ENCODE measurements around the gene WDR81. TPM values are rescaled to one million over a fixed set of nuclear protein-coding genes. Genes with fewer than 3 reads are reported as not detected.

WDR81 gene
- total RNA-seq, 2 donors from 2014 or later = 13.4 to 17.9 TPM

- Histone ChIP-seq H3K4me1 (ENCODE audit: control insufficient read depth, insufficient read depth, low read length) (no peaks in the 10 kb centered on the region), H3K9ac (ENCODE audit: extremely low read depth, low read length, poor library complexity, severe bottlenecking) (no peak overlapping the region), H3K27ac (ENCODE audit: low read depth, low read length) (no peak overlapping the region), H3K4me3 (ENCODE audit: low read length) (no peak overlapping the region), H3K9me3 (ENCODE audit: control insufficient read depth, low read length) (no peaks in the 10 kb centered on the region), H3K36me3 (ENCODE audit: control insufficient read depth, insufficient read depth, low read length) (no peaks in the 10 kb centered on the region), H3K27me3 (ENCODE audit: control insufficient read depth, insufficient read depth, low read length, poor library complexity, severe bottlenecking) (no peaks in the 10 kb centered on the region)
- H3K9me3 Mint-ChIP-seq = peaks cover 28% of the 10 kb centered on the region
- no peak overlapping the region for H3K27ac Mint-ChIP-seq
- no peaks in the 10 kb centered on the region for H3K36me3 Mint-ChIP-seq (ENCODE audit: low read depth)
- WGBS, 2 experiments (ENCODE audit: insufficient coverage in 1 of 2, insufficient read length in 1 of 2) = 100% methylated on average over 1 of the region's 8 CpGs; no CpG with 5 or more reads in 1 of the 2 experiments
- no peak overlapping the region for H3K4me3 Mint-ChIP-seq
- no peak for DNase-seq
- no peak for TF ChIP-seq CTCF (conservative IDR thresholded peaks at IDR 0.05)
- H3K4me1 Mint-ChIP-seq = no peaks in the 10 kb centered on the region
- H3K27me3 Mint-ChIP-seq (ENCODE audit: insufficient read depth) = peaks cover 6% of the 10 kb centered on the region
Observed at GRCh38 chr17:1690544-1691221, 33.8 kb upstream of the WDR81 start.

- peaks cover 6% of the 10 kb centered on the region for H3K27me3 Mint-ChIP-seq (ENCODE audit: insufficient read depth)
- TF ChIP-seq CTCF (conservative IDR thresholded peaks at IDR 0.05) = no peak
- WGBS, 2 experiments (ENCODE audit: insufficient coverage in 1 of 2, insufficient read length in 1 of 2) = 78 to 82% methylated on average over 6 to 7 of the region's 7 CpGs
Observed at GRCh38 chr17:1693339-1693738, 31.2 kb upstream of the WDR81 start.

GRCh38 chr17:1695365-1695764 lies 29.1 kb upstream of the WDR81 start:
- Histone ChIP-seq H3K36me3 (ENCODE audit: control insufficient read depth, insufficient read depth, low read length) (no peaks in the 10 kb centered on the region), H3K27ac (ENCODE audit: low read depth, low read length) (no peak overlapping the region), H3K4me3 (ENCODE audit: low read length) (no peak overlapping the region), H3K9ac (ENCODE audit: extremely low read depth, low read length, poor library complexity, severe bottlenecking) (no peak overlapping the region), H3K4me1 (ENCODE audit: control insufficient read depth, insufficient read depth, low read length) (no peaks in the 10 kb centered on the region), H3K9me3 (ENCODE audit: control insufficient read depth, low read length) (no peaks in the 10 kb centered on the region), H3K27me3 (ENCODE audit: control insufficient read depth, insufficient read depth, low read length, poor library complexity, severe bottlenecking) (no peaks in the 10 kb centered on the region)
- no peak for TF ChIP-seq CTCF (conservative IDR thresholded peaks at IDR 0.05)
- H3K4me1 Mint-ChIP-seq = peaks cover 1% of the 10 kb centered on the region
- no peaks in the 10 kb centered on the region for H3K36me3 Mint-ChIP-seq (ENCODE audit: low read depth)
- peaks cover 6% of the 10 kb centered on the region for H3K27me3 Mint-ChIP-seq (ENCODE audit: insufficient read depth)
- no peak overlapping the region for H3K4me3 Mint-ChIP-seq
- H3K9me3 Mint-ChIP-seq = peaks cover 23% of the 10 kb centered on the region
- no peak for DNase-seq
- 93 to 94% methylated on average over 6 to 8 of the region's 8 CpGs for WGBS, 2 experiments (ENCODE audit: insufficient coverage in 1 of 2, insufficient read length in 1 of 2)
- no peak overlapping the region for H3K27ac Mint-ChIP-seq

More at GRCh38 chr17:1693339-1693738, 31.2 kb upstream of the WDR81 start:
- no peak overlapping the region for H3K4me3 ChIP-seq (ENCODE audit: low read length)
- H3K9me3 ChIP-seq (ENCODE audit: control insufficient read depth, low read length) = no peaks in the 10 kb centered on the region
- Mint-ChIP-seq H3K4me3 (no peak overlapping the region), H3K9me3 (peaks cover 28% of the 10 kb centered on the region), H3K4me1 (peaks cover 1% of the 10 kb centered on the region), H3K27ac (no peak overlapping the region), H3K36me3 (ENCODE audit: low read depth) (no peaks in the 10 kb centered on the region)
- no peaks in the 10 kb centered on the region for H3K27me3 ChIP-seq (ENCODE audit: control insufficient read depth, insufficient read depth, low read length, poor library complexity, severe bottlenecking)
- no peaks in the 10 kb centered on the region for H3K36me3 ChIP-seq (ENCODE audit: control insufficient read depth, insufficient read depth, low read length)
- no peak overlapping the region for H3K27ac ChIP-seq (ENCODE audit: low read depth, low read length)
- no peak for DNase-seq
- H3K9ac ChIP-seq (ENCODE audit: extremely low read depth, low read length, poor library complexity, severe bottlenecking) = no peak overlapping the region
- no peaks in the 10 kb centered on the region for H3K4me1 ChIP-seq (ENCODE audit: control insufficient read depth, insufficient read depth, low read length)
